Activated naive CD4-positive, alpha-beta T cell treated with anti-CD3 and anti-CD28 coated beads, Interleukin-2, amount 50 U/mL, for 72 hours (primary cell): ENCODE results near the gene B4GALT1. TPM values are rescaled to one million over a fixed set of nuclear protein-coding genes. Genes with fewer than 3 reads are reported as not detected.
"Not testable (repeated sequence)": the region's sequence is repeated elsewhere in the genome, so short reads cannot be mapped to it uniquely, and the experiment has no call there.

ENCODE experiments used
- ATAC-seq, 2 donors: fragments of 150-1000 bp; cut with Tn5 transposase; 2 replicates each; pipeline ENCODE4 v1.10.0; 2021; ENCODE audit warnings: mild to moderate bottlenecking in 2 of 2, moderate library complexity in 2 of 2
- DNase-seq, 2 donors: peaks; one replicate each; pipeline ENCODE4 v3.0.0; 2021 to 2022; ENCODE audit warnings: low spot score in 2 of 2
- H3K27ac Mint-ChIP-seq, 2 donors: one replicate each; pipeline ENCODE4 v1.8.0; 2022; ENCODE audit warnings: mild to moderate bottlenecking in 2 of 2, mixed read lengths in 2 of 2
- H3K36me3 Mint-ChIP-seq, 2 donors: one replicate each; pipeline ENCODE4 v1.8.0; 2022; ENCODE audit warnings: mixed read lengths in 2 of 2
- H3K9me3 Mint-ChIP-seq, 2 donors: one replicate each; pipeline ENCODE4 v1.8.0; 2022; ENCODE audit warnings: mixed read lengths in 2 of 2
- total RNA-seq, 2 donors: library from RNA; stranded (reverse); gene quantifications; one replicate each; pipeline ENCODE4 v1.2.3, GENCODE V29; 2022

B4GALT1 gene
- total RNA-seq, 2 donors from 2014 or later, result 47.8 to 49.2 TPM

DNA sequence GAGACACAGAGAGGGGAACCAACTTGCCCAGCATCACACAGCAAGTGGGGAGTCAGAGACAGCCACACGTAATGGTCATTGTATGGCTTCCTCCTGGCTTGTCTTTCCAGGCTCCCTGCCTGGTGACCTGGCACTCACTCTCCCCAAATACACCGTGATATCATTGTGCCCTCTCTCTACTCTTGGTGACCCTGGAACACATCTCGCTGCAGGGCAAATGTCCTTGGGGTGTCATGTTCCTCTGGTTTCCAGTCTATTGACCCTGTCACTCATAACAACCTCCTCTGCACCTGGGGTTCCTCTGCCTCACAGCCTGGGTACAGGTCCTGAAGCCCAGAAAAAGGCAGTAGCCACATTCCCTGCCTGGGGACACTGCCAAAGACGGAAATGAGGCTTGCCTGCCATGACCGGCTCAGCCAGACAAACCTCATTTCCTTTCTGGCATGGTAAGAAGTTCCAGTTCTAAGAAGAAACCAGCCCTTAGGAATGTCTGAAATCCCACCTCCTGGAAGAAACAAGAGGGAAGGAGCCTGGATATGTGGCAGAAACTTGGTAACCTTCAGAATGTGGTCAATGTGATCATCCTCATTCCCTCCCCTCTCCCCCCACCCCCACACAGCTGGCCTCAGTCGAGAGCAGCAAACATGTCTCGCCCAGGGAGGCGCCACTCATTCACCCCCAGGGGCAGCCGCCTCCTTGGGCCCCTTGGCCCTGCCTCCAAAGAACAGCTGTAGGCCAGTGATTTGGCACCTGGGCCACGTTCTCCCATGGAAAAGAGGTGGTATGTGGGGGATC lies 60.1 kb downstream of the B4GALT1 start:
- no peaks in the 10 kb centered on the region for H3K9me3 Mint-ChIP-seq
- DNase-seq (no peak), ATAC-seq (no peak)
- H3K36me3 Mint-ChIP-seq, result peaks cover 0 to 4% of the 10 kb centered on the region in 2 donors
- H3K27ac Mint-ChIP-seq, result peak overlapping the region; percentile 73 to 89

DNA sequence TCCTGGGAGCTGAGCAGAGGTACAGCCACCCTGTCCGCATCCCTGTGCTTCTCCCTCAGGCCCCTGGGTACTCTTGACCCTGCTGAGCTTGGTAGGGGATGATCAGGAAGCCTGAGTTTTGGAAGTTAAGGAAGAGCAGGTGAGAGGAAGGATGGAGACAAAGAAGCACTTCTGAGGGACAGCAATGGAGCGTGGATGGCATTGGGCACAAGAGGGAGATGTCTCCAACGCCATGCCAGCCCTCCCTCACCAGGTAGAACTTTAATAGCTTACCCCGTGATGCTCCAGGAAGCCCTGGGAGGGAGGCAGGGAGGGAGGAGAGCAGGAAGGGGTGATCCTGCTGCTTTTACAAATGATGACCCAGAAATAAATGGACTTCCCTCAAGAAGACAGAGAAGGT lies 60.8 kb downstream of the B4GALT1 start:
- no peak for ATAC-seq
- Mint-ChIP-seq H3K27ac (peak overlapping the region; percentile 73 to 89), H3K36me3 (no peaks in the 10 kb centered on the region), H3K9me3 (no peaks in the 10 kb centered on the region)
- no peak for DNase-seq

DNA sequence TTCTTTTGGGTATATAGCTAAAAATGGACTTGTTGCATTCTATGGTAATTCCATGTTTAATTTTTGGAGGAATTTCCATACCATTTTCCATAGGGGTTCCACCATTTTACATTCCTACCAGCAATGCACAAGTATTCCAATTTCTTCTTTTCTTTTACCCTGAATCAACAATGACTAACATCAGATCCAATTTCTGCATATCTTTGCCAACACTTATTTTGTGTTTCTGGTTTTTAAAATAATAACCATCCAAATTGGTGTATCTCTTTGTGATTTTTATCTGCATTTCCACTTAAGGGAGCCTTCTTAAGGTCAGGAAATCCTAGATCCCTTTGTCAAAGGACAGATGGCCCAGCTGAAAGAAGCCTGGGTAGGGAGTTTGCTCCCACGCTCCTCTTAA lies 61.2 kb downstream of the B4GALT1 start:
- H3K27ac Mint-ChIP-seq, result peak overlapping the region in 1 of 2 donors; percentile 73
- H3K9me3 Mint-ChIP-seq, result no peaks in the 10 kb centered on the region
- DNase-seq (no peak), ATAC-seq (no peak)
- H3K36me3 Mint-ChIP-seq, result no peaks in the 10 kb centered on the region

DNA sequence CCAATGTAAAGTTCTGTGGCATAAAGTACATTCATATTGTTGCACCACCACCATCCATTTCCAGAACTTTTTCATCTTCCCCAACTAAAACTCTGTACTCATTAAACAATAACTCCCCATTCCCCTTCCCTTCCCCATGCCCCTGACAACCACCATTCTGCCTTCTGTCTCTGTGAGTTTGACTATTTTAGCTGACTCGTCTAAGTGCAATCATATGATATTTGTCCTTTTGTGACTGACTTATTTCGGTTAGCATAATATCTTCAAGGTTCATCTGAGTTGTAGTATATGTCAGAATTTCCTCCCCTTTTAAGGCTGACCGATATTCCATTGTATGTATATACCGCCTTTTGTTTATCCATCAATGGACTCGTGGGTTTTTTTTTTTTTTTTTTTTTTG lies 61.6 kb downstream of the B4GALT1 start:
- DNase-seq (no peak), ATAC-seq (no peak)
- Mint-ChIP-seq H3K9me3 (no peaks in the 10 kb centered on the region), H3K27ac (no peak overlapping the region), H3K36me3 (no peaks in the 10 kb centered on the region)

DNA sequence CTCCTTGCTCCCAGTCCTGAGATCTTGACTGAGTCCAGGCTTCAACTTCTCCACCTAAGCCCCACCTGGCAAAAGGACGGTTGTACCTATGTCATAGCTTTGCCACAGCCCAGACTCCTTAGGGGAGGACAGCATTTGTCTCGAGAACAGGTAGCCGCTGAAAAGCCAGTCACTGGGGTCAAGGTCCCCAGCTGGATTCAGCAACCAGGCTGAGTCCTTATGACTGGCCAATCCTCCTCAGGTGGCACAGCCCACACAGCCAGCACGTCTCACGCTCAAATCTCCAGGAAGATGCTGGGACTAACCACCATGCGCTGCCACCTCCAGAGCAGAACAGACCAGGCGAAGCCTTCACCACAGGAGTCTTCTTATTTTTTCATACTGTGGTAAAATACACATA lies 62.7 kb downstream of the B4GALT1 start:
- Mint-ChIP-seq H3K36me3 (no peaks in the 10 kb centered on the region), H3K9me3 (no peaks in the 10 kb centered on the region), H3K27ac (peak overlapping the region; percentile 23 to 94)
- DNase-seq (no peak), ATAC-seq (no peak)

DNA sequence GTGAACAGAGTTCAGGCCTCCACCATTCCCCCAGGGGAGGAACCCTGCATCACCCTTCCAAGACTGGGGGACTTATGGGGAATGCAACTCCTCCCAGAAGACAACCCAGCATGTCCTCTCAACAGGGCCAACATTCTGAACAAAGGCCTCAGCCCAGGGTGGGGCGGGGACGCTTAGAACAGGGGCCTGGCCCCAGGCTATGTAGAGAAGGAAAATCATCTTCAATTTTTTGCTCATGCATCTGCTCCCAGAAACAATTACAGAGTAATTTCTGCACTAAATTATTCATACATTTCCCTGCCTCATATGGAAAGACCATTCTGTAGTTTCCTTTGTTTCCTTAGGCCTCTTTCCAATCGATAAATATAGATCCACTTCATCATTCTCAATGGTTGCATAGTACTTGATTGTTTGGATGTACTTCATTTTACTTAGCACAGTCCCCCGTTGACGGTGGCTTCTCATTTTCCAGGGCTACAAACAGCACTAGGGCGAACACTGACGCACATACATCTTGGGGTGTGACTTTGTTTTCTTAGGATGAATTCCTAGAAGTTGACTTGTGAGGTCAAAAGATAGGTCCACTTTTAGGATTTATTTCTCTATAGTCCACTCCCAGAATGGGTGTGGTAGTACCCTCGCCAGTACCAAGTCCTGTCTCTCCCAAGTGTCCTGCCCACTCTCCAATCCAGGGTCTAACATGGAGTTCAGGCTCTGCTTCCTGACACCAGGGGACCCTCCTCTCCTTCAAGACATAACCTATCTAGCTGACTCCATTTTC lies 63.4 kb downstream of the B4GALT1 start:
- peak overlapping the region in 1 of 2 donors; percentile 23 for H3K27ac Mint-ChIP-seq
- DNase-seq (no peak), ATAC-seq (no peak)
- H3K9me3 Mint-ChIP-seq, result no peaks in the 10 kb centered on the region
- no peaks in the 10 kb centered on the region for H3K36me3 Mint-ChIP-seq

DNA sequence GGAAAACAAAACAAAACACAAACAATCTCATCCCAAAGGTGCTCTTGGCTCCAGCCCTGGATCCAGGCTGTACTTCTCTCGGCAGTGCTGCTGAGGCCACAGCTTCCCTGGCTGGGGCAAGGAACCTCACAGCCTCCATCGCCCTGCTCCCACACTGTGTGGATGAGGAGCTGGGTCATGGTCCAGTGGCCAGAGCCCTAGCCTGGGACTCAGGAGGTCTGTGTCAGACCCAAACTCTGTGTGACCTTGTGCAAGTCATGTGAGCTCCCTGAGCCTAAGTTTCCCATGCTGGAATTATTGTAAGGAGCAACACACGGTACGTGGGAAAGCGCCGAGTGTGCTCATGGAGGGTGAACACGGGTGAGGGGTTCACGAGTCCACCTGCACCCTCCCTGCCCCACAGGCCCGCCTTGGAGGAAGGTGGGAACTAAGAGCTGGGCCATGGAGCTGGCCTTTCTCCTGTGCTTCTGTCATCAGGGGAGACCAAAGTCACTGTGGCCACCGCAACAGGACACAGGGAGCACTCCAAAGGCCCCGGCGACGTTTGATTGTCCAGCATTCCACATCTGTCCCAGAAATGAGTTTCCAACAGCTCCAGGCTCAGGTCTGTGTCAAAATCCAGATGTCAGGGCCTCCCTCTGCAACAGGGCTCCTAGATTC lies 64.5 kb downstream of the B4GALT1 start:
- Mint-ChIP-seq H3K9me3 (no peaks in the 10 kb centered on the region), H3K27ac (no peak overlapping the region), H3K36me3 (no peaks in the 10 kb centered on the region)
- DNase-seq (no peak), ATAC-seq (no peak)

DNA sequence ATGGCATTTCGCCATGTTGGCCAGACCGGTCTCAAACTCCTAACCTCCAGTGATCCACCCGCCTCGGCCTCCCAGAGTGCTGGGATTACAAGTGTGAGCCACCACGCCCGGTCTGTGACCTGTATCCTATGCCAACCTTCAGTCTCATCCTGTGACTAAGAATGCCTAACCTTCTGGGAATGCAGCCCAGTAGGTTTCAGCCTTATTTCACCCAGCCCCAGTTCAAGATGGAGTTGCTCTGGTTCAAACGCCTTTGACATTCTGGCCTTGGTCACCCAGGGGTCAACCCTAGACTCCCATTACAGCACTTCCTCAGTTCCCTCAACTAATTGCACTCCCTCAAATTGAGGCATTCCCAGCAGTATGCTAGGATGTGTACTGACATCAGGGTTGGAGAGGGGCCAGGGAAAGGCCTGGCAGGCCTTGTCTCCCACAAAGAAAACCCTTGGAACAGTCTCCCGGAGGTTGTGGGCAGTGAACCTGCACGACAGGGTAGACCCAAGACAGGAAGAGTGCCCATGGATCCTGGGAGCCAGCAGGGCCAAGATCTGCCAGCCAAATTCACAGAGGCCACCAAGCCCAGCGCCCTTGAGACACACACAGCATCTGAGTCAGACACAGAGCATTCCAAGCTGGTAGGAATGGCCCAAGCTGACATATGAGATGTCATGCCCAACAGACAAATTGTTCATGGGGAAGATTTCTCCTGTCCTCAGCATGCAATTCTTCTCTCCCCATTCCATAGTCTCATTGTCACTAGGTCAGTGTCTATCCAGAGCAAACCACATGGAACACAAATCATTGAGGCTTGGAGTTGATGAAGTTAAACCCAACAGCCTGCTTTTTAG lies 65.8 kb downstream of the B4GALT1 start:
- Mint-ChIP-seq H3K9me3 (no peaks in the 10 kb centered on the region), H3K36me3 (no peaks in the 10 kb centered on the region), H3K27ac (peak overlapping the region; percentile 36 to 52)
- ATAC-seq (no peak), DNase-seq (no peak)

DNA sequence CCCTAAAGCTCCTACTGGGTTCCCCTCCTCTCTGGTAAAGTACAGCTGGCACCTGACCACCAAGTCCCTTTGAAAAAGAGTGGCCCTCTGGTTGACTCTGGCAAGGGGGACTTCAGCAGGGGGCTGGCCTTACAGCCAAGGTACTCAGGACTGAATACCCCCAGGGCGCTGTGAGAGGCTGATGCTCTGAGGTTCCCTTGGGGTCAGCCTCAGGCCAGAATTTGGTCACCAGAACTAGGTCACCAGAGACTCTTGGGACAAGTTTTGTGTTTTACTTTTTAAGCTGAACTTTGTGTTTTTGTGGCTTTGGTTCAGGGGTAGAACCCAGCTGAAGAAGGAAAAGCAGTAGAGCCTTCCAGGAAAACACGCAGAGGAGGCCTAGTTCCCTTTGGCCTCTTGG lies 67.4 kb downstream of the B4GALT1 start:
- no peak for ATAC-seq
- H3K27ac Mint-ChIP-seq, result no peak overlapping the region
- no peak for DNase-seq
- H3K9me3 Mint-ChIP-seq, result no peaks in the 10 kb centered on the region
- no peaks in the 10 kb centered on the region for H3K36me3 Mint-ChIP-seq

DNA sequence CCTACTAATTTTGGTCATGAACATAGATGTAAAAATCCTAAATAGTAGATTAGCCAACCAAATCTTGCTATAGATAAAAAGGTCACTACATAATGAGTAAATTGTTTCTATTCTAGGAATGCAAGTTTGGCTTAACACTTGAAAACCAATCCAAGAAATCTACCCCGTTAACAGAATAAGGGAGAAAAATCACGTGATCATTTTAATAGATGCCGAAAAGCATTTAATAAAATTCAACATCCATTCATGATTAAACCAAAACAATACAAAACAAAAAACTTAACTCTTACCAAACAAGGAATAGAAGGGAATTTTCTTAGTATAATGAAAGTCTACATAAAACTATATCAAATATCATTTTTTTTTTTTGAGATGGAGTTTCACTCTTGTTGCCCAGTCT lies 69.9 kb downstream of the B4GALT1 start:
- Mint-ChIP-seq H3K36me3 (no peaks in the 10 kb centered on the region), H3K27ac (no peak overlapping the region), H3K9me3 (no peaks in the 10 kb centered on the region)
- DNase-seq, result no peak
- ATAC-seq, result no peak

DNA sequence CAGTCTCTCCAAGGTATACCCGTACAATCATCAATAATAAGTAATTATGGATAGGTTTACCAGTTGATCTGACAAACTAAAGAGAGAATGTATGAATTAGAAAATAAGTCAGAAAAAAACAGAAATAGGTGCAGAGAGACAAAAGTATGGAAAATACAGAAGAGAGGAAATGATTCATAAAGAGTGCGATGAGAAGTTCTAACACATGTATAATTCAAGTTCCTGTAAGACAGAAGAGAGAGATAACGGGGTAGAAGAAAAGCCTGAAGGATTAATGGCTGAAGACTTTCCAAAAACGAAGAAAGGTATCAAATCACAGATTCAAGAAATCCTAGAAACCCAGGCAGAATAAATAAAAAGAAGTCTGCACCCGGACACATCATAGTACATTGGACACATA lies 74.5 kb downstream of the B4GALT1 start:
- ATAC-seq (peak; percentile 58 to 68), DNase-seq (no peak)
- H3K36me3 Mint-ChIP-seq, result no peaks in the 10 kb centered on the region
- H3K27ac Mint-ChIP-seq, result peak overlapping the region in 1 of 2 donors; percentile 37
- peaks cover 0 to 4% of the 10 kb centered on the region in 2 donors for H3K9me3 Mint-ChIP-seq

DNA sequence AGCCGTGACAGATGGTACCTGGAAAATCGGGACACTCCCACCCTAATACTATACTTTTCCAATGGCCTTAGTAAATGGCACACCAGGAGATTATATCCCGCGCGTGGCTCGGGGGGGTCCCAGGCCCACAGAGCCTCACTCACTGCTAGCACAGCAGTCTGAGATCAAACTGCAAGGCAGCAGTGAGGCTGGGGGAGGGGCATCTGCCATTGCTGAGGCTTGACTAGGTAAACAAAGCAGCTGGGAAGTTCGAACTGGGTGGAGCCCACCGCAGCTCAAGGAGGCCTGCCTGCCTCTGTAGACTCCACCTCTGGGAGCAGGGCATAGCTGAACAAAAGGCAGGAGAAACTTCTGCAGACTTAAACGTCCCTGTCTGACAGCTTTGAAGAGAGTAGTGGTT lies 81.5 kb downstream of the B4GALT1 start:
- H3K27ac Mint-ChIP-seq, result not testable (repeated sequence)

DNA sequence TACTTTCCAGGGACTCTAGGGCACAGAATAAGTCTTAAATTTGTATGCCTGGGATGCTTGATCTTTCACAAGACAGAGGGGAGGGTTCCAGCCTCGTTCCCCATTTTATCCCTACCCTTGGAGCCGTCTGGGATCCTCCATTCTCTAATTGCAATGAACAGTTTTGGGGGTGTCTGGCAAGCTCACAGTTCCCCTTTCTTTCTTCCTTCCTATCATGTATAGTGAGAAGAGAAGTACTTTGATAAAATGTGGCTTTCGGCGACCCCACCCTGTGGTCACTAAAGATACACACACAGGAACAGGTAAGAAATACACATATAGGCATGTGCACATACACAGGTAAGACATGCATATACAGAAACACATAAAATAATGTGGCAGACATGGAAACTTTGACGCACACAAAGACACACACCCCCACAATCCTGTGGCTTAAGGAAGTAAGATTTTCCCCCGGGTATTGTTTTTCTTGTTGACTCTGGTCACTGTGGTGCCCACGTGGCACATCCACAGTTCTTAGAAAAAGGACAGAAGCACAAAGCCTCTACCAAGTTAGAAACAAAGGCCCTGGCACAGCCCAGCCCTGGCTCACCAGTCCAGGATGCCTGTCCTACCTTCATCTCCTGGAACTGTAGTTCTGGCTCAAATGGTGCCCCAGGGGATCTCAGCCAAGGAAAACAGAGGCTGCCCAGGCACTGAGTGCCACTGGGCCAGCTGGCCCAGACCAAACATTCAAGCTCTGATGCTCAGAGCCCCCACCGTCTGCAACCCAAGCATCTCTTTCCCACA lies 84.4 kb downstream of the B4GALT1 start:
- no peaks in the 10 kb centered on the region for H3K36me3 Mint-ChIP-seq
- H3K9me3 Mint-ChIP-seq, result no peaks in the 10 kb centered on the region
- peak in 1 of 2 donors; percentile 16 for DNase-seq
- peak; percentile 23 to 47 for ATAC-seq
- H3K27ac Mint-ChIP-seq, result peak overlapping the region in 1 of 2 donors; percentile 69

More for the DNA sequence above, 81.5 kb downstream of the B4GALT1 start:
- not testable (repeated sequence) for ATAC-seq, H3K9me3 Mint-ChIP-seq, DNase-seq, H3K36me3 Mint-ChIP-seq

DNA sequence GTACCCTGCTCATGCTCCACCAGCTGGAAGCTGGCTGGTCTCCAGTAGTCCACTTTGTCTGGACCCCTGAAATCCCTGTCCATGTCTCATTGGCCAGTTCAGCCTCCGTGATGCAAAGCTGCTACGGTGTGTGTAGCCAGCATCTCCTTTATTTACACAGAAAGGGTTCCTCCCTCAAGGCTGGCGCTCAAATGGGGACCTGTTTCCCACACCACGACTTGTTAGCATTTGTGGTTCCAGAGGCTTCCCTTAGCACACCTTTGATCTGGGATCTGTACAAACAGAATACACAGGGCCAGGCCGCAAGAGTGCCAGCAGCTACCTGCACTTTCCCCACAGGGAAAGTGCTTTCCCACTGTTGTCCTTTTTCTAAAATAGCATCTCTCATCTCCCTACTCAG lies 85.0 kb downstream of the B4GALT1 start:
- ATAC-seq (peak; percentile 9 to 17), DNase-seq (peak in 1 of 2 donors; percentile 14)
- no peaks in the 10 kb centered on the region for H3K36me3 Mint-ChIP-seq

DNA sequence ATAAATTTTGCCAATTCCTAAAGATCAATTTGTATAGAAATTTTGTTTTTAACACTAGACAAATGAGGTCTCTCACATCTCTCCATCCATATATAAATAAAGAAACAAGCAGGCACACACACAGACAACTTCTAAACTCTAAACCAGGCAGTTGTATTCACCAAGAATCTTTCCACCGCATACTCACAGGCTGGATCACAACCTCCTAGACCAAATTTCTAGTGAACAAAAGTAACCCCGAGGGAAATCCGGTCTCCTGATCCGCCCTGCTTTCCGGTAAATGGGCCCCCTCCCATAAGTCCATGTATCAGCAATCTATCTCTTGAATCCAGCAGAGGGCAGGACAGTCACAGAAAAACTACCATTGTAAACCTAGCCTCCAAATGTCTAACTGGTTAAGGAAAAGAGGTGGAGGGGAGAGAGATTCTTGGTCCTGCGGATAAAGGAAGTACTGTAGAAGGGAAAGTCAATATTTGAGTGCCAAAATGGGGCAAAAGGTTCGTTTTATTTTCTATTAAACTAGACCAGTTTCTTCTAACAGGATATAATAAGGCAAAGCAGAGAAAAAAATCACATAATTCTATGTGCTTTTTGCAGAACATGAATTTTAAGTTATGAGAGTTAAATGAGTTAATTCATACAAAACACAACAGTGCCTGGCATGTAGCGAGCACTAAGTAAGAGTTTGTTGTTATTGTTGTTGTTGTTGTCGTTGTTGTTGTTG lies 85.8 kb downstream of the B4GALT1 start:
- H3K36me3 Mint-ChIP-seq, result peaks cover 4% of the 10 kb centered on the region in 2 donors

More for the DNA sequence above, 85.0 kb downstream of the B4GALT1 start:
- no peaks in the 10 kb centered on the region for H3K9me3 Mint-ChIP-seq
- H3K27ac Mint-ChIP-seq, result peak overlapping the region in 1 of 2 donors; percentile 69

More for the DNA sequence above, 85.8 kb downstream of the B4GALT1 start:
- Mint-ChIP-seq H3K9me3 (no peaks in the 10 kb centered on the region), H3K27ac (no peak overlapping the region)
- DNase-seq (peak in 1 of 2 donors; percentile 57), ATAC-seq (peak; percentile 59 to 61)
